HG03097 (cell line): Measurements from ENCODE around the gene TNK1.
A peak's percentile ranks its signal among the peaks of the same experiment; 100 is the strongest.

Experiments
- ATAC-seq: cut with Tn5 transposase; IDR thresholded peaks from one replicate; pipeline ENCODE4 v1.9.1; 2021; ENCODE audit not compliant: unreplicated experiment, low FRiP score

Gene TNK1

GRCh38 chr17:7428557-7428956 lies 47.7 kb downstream of the TNK1 start, which contains the start of gene SPEM3:
Gene SPEM3, plus strand, starts transcription at chr17:7428857. Its CDS starts 46 bp downstream, at chr17:7428903.
- ATAC-seq: no peak

GRCh38 chr17:7429722-7430121 lies 48.8 kb downstream of the TNK1 start:
- ATAC-seq: no peak

GRCh38 chr17:7431231-7431630 lies 50.3 kb downstream of the TNK1 start:
- ATAC-seq: no peak

GRCh38 chr17:7432296-7432695 lies 51.4 kb downstream of the TNK1 start:
- no peak for ATAC-seq

- ATAC-seq: peak; percentile 18
Measured at GRCh38 chr17:7435676-7436555, 55.0 kb downstream of the TNK1 start.

GRCh38 chr17:7436556-7437368 lies 55.9 kb downstream of the TNK1 start:
- peak; percentile 45 for ATAC-seq

GRCh38 chr17:7437369-7437863 lies 56.5 kb downstream of the TNK1 start:
- peak; percentile 0 for ATAC-seq

- ATAC-seq: no peak
Measured at GRCh38 chr17:7437950-7438614, 57.2 kb downstream of the TNK1 start.

GRCh38 chr17:7438656-7439460 lies 58.0 kb downstream of the TNK1 start:
- no peak for ATAC-seq
